KG1 (cell line): ENCODE results near the gene RANBP2.
"Not testable (repeated sequence)": the region's sequence is repeated elsewhere in the genome, so short reads cannot be mapped to it uniquely, and the experiment has no call there.

Source experiments
- DNase-seq: peaks from one replicate; lab custom pipeline; 2025; lab: John Stamatoyannopoulos, UW

The RANBP2 gene

DNA sequence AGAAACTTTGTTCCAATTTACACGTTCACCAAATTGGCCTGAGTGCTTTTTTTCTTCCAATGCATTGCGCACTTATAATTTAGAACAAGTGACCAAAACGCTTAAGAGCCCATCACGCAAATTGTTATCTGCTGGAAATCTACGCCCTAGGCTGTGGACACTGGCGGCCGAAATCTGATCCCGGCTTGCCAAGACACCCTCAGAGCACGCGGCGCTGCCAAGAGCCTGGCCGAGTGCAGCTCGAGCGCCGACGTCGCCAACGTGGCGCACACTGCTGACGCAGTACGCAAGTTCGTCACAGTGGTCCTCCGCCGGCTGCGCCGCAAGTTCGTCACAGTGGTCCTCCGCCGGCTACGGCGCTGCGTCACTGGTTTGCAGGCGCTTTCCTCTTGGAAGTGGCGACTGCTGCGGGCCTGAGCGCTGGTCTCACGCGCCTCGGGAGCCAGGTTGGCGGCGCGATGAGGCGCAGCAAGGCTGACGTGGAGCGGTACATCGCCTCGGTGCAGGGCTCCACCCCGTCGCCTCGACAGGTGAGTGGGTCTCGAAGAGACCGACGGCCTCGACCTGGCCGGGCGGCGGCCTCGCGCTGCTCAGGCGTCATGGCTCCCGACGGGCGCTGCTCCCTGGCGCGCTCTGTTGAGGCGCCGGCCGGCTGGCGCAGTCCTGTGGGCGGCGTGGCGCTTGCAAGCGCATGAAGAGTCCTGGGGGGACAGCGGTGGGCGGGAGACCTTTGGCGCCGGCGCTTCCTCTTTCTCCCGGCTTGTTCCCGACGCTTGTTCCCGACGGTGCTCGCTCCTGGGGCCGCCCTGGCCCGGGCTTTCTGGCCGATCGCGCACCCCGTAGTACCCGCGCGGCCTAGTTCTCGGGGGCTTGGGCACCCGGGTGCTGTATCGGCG lies at the start of gene RANBP2:
Gene RANBP2, plus strand, starts transcription at position 334 of the 896 bp plus-strand sequence. Its CDS starts 125 bp downstream, at position 459.
- DNase-seq = peak; percentile 82

DNA sequence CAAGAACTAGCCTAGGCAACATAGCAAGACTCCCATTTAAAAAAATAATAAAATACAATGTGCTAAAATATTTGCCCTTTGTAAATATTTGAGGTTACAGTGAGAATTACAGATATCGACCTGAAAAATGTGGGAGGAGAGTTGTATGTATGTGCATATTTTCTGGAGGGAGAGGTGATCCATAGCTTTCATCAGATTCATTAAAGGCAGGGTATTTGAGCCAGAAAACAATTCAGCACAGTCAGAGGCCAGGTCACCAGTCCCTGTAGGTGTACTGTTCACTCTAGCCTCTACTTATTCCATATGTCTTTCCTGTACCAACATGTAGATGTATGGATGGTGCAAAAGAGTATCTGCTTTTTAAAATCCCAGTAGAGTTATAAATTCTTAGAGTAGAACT lies 49.0 kb upstream of the RANBP2 start:
- not testable (repeated sequence) for DNase-seq

DNA sequence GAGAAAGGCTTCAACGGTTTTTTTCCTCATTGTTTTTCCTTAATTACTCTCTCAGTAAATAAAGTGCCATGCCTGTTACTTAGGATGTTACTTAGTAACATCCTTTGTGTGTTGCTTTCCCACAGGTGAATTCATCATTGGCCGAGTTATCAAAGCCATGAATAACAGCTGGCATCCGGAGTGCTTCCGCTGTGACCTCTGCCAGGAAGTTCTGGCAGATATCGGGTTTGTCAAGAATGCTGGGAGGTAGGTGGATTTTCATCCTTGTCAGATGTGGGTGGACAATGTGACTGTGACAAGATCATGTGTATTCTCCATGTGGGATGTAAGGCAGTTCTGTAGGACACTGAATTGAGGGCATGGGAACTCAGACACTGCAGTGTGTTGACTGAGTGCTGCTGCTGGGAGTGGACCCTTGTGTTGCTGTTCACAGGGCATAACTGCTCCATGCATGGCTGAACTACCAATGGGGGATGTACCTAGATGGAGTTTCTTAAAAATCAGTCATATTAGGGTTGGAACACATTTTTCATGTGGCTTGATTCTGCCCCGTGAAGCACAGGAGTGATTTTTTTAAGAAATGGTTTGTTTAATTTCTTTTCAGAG lies 47.0 kb upstream of the RANBP2 start:
- not testable (repeated sequence) for DNase-seq

DNA sequence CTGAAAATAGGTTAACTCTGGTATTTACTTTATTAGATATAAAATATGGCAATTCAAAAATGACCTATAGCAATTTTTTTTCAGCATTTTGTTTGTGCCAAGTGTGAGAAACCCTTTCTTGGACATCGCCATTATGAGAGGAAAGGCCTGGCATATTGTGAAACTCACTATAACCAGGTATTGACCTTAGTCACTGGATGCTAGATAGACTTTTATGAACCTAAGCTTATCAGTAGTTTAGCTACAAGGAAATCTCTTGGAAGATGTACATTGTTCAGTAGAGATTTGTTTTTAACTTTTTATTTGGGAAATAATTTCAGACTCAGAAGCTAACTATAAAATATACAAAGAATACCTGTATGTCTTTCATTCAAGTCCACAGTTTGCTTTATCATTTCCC lies 42.8 kb upstream of the RANBP2 start:
- not testable (repeated sequence) for DNase-seq

DNA sequence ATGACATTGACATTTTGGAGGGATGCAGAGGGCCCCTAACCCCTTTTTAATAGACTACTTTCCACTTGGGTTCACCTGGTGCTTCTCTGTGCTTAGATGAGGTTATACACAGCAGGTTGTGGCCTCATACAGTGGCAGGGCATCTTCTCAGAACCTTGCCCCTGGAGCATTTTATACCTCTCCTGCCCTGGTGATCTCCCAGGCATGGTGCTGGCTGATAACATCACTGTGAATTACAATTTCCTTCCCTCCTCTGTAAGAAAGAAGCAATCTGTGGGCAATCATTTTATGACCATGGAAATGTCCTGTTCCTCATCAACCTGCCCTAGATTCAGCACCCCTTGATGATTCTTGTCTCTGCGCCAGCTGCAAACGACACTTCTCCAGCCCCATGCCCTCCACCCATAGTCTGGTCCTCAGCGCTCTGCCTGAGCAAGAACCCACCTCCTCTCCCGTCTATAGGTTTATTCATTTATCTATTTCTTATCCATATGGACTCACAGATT lies 42.0 kb upstream of the RANBP2 start:
- not testable (repeated sequence) for DNase-seq

GRCh38 chr2:108678198-108678651 lies 41.1 kb upstream of the RANBP2 start:
- not testable (repeated sequence) for DNase-seq

- not testable (repeated sequence) for DNase-seq
Measured at GRCh38 chr2:108680805-108681204, 38.5 kb upstream of the RANBP2 start.

DNA sequence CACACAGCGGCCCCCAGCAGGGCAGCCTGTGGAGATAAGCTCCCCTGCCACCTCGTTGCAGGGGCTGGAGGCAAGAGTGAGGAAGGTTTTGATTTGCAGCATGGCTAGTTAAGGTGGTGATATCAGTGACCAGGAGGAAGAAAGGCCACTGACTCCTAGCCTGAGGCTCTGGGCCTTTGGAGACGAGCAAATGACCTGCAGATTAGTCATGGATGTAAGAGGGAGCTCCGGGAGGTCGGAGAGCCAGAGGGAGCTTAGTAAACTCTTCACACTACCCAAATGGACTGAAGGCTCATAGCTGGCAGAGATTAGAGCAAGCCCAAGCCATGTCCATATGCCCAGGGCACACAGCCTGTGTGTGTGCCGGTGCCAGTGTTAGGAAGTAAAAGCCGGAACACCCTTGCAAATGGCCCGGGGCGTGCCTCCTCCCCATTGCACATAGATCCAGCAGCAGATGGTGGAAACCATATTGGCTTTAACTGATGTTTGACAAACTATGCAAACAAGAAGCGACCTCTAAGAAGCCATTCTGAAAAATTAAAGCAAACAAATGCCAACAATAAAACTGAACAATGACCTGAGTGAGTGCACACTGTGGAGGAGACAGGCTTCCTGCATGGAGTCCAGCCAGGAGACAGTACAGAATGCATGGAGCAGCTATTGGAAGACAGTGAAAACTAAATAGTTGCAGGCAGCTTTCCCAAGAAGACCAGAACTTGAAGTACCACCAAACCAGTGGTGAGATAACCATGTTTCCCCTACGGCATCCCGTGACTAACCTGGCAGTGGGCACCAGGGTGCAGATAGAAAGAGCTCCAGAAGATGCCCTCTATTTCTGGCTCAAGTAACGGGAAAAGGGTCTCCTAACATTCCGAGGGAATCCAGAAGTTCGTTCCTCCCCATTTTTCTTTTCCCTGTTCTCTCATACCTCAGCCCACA lies 30.2 kb upstream of the RANBP2 start:
- not testable (repeated sequence) for DNase-seq

- DNase-seq = not testable (repeated sequence)
Measured at GRCh38 chr2:108690001-108690400, 29.3 kb upstream of the RANBP2 start.

- DNase-seq = no peak
Measured at GRCh38 chr2:108691447-108691846, 27.8 kb upstream of the RANBP2 start.

- no peak for DNase-seq
Measured at GRCh38 chr2:108701208-108701607, 18.1 kb upstream of the RANBP2 start.

GRCh38 chr2:108701806-108702205 lies 17.5 kb upstream of the RANBP2 start:
- no peak for DNase-seq

GRCh38 chr2:108704871-108705270 lies 14.4 kb upstream of the RANBP2 start:
- DNase-seq = no peak

- no peak for DNase-seq
Measured at GRCh38 chr2:108707300-108707699, 12.0 kb upstream of the RANBP2 start.

DNA sequence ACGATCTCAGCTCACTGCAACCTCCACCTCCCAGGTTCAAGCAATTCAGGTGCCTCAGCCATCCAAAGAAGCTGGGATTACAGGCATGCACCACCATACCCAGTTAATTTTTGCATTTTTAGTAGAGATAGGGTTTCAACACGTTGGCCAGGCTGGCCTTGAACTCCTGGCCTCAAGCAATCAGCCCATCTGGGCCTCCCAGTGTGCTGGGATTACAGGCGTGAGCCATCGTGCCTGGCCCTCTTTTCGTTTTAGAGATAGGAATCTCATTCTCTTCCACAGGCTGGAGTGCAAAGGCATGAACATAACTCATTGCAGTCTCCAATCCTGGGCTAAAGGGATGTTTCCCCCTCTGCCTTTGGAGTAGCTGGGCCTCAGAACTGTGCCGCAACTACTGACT lies 2.3 kb upstream of the RANBP2 start:
- DNase-seq = not testable (repeated sequence)

DNA sequence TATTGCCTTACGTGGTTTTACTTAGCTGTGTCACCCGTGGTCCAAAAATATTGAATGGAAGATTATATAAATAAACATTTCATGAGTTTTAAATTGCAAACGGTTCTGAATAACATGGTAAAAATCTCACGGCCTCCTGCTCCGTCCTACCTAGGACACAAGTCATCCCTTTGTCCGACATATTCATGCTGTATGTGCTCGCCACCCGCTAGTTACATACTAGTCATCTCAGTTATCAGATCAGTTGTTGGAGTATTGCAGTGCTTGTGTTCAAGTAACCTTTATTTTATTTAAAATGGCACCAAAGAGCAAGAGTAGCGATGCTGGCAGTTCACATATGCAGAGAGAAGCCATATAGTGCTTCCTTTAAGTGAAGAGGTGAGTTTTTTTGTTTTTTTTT lies 6.8 kb downstream of the RANBP2 start:
- not testable (repeated sequence) for DNase-seq

GRCh38 chr2:108734656-108735055 lies 15.4 kb downstream of the RANBP2 start:
- DNase-seq = not testable (repeated sequence)

- not testable (repeated sequence) for DNase-seq
Measured at GRCh38 chr2:108757973-108758372, 38.7 kb downstream of the RANBP2 start.

DNA sequence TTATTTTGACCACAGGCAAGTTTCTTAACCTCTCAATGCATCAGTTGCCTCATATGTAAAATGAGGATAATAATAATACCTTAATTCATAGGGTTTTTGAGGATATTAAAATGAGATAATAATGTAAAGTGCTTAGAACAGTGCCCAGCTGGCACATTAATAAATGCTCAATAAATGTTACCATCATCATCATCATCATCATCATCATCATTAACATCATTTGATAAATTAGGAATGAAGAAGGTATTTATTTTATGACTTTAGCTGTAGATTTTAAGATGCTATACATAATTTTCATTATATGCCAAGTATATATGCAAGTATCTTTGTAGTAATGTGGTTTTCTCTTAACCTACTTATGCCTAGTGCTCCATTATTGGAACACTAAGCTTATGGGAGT lies 43.3 kb downstream of the RANBP2 start:
- DNase-seq = not testable (repeated sequence)

- DNase-seq = not testable (repeated sequence)
Measured at GRCh38 chr2:108766671-108767070, 47.4 kb downstream of the RANBP2 start.

DNA sequence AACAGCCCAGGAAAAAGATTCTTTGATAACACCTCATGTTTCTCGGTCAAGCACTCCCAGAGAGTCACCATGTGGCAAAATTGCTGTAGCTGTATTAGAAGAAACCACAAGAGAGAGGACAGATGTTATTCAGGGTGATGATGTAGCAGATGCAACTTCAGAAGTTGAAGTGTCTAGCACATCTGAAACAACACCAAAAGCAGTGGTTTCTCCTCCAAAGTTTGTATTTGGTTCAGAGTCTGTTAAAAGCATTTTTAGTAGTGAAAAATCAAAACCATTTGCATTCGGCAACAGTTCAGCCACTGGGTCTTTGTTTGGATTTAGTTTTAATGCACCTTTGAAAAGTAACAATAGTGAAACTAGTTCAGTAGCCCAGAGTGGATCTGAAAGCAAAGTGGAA lies 48.6 kb downstream of the RANBP2 start:
- DNase-seq = not testable (repeated sequence)

- DNase-seq = no peak
Measured at GRCh38 chr2:108776475-108776874, 57.2 kb downstream of the RANBP2 start.
